OCI-LY1 (cell line): ENCODE results near the gene ATP9B.

ENCODE experiments used
- CTCF ChIP-seq: fragments of 200-600 bp; sonication (generic), shearing (Covaris generic); IDR thresholded peaks from 2 replicates; pipeline ENCODE4 v1.5.1; 2017; ENCODE audit warnings: mild to moderate bottlenecking, antibody characterized with exemption, low read length, moderate library complexity, mixed read lengths
- EZH2 ChIP-seq: fragments of 200-600 bp; sonication (generic), shearing (Covaris generic); IDR thresholded peaks from 2 replicates; pipeline ENCODE4 v1.8.0; 2017; ENCODE audit warnings: borderline replicate concordance, mixed run types, mild to moderate bottlenecking, antibody characterized with exemption, low read length, moderate library complexity, mixed read lengths

GRCh38 chr18:79050005-79050404 is 19.2 kb upstream of the ATP9B start:
- no peak for TF ChIP-seq EZH2
- TF ChIP-seq CTCF, result no peak
